ENCODE data around the gene C19orf47.

DNA sequence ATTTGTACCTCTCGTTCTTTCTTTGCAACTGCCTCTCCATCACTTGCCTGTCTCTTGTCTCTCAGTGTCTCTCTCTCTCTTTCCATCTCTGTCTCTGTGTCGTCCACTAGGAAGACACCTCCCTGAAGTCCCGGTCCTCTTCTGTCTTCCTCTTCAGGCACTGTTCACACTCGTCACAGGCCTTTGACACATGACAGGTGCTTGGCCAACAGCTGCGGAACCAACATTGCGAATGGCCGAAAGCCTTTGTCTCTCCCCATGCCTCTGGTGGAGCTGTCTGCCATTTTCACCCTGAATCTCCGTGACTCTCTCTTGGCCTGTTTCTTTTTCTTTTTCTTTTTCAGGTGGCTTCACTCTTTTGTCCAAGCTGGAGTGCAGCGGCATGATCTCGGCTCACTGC lies 39.0 kb upstream of the C19orf47 start:
- TF ChIP-seq, protein P1, sequence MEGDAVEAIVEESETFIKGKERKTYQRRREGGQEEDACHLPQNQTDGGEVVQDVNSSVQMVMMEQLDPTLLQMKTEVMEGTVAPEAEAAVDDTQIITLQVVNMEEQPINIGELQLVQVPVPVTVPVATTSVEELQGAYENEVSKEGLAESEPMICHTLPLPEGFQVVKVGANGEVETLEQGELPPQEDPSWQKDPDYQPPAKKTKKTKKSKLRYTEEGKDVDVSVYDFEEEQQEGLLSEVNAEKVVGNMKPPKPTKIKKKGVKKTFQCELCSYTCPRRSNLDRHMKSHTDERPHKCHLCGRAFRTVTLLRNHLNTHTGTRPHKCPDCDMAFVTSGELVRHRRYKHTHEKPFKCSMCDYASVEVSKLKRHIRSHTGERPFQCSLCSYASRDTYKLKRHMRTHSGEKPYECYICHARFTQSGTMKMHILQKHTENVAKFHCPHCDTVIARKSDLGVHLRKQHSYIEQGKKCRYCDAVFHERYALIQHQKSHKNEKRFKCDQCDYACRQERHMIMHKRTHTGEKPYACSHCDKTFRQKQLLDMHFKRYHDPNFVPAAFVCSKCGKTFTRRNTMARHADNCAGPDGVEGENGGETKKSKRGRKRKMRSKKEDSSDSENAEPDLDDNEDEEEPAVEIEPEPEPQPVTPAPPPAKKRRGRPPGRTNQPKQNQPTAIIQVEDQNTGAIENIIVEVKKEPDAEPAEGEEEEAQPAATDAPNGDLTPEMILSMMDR (IDR thresholded peaks at IDR 0.05) = no peak
- TF ChIP-seq ZFX (IDR thresholded peaks at IDR 0.05; ENCODE audit: borderline replicate concordance) = no peak

All from 22Rv1 (cell line).